ENCODE data around the gene TPCN2. TPM values are rescaled to one million over a fixed set of nuclear protein-coding genes. Genes with fewer than 3 reads are reported as not detected.

TPCN2 gene
- total RNA-seq, 2 donors from 2014 or later, result 17.6 to 31.0 TPM

DNA sequence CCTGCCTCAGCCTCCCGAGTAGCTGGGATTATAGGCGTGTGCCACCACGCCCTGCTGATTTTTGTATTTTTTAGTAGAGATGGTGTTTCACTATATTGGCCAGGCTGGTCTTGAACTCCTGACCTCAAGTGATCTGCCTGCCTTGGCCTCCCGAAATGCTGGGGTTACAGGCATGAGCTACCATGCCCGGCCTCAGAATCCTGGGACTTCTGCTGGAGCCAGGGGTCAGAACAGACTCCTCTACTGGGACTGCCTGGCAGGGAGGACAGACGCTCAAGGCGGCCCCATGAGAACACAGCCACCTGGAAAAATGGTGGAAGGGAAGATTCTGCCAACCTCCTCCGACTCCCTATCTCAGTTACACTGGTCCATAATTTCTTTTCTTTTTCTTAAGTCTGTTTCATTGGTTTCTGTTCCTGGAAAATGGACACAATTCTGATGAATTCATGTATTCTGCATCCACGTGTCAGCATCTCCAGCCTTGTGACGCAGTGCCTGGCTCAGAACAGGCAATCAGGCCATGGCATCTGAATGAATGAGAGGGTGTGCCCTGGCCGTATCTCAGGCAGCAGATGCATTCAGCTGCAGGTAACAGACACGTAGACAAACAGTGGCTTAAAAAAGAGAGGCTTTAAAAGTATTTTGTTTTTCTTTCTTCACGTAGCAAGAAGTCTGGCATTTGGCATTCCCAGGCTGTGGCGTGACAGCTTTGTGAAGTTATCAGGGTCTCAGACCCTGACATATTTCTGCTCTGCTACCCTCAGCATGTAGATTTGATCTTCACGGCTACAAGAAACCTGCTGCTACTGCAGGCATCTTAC, 111.8 kb downstream of the TPCN2 start:
- H3K9me3 ChIP-seq, result no peaks in the 10 kb centered on the region
- no peaks in the 10 kb centered on the region for H3K36me3 ChIP-seq
- no peaks in the 10 kb centered on the region for H3K4me1 ChIP-seq (replicated peaks)
- intact Hi-C loops (cut with DNase I), result no loop called here
- WGBS, result 82% methylated on average over 15 of the region's 15 CpGs
- TF ChIP-seq POLR2AphosphoS5 (IDR thresholded peaks at IDR 0.05), result no peak
- TF ChIP-seq, protein P1, sequence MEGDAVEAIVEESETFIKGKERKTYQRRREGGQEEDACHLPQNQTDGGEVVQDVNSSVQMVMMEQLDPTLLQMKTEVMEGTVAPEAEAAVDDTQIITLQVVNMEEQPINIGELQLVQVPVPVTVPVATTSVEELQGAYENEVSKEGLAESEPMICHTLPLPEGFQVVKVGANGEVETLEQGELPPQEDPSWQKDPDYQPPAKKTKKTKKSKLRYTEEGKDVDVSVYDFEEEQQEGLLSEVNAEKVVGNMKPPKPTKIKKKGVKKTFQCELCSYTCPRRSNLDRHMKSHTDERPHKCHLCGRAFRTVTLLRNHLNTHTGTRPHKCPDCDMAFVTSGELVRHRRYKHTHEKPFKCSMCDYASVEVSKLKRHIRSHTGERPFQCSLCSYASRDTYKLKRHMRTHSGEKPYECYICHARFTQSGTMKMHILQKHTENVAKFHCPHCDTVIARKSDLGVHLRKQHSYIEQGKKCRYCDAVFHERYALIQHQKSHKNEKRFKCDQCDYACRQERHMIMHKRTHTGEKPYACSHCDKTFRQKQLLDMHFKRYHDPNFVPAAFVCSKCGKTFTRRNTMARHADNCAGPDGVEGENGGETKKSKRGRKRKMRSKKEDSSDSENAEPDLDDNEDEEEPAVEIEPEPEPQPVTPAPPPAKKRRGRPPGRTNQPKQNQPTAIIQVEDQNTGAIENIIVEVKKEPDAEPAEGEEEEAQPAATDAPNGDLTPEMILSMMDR (IDR thresholded peaks at IDR 0.05), result no peak
- no peak for TF ChIP-seq POLR2A (IDR thresholded peaks at IDR 0.05)
- H3K27me3 ChIP-seq (replicated peaks; ENCODE audit: insufficient read depth), result no peaks in the 10 kb centered on the region
- H3K27ac ChIP-seq, result no peak overlapping the region
- no peak for DNase-seq (ENCODE audit: low spot score)
- H3K4me3 ChIP-seq, result no peak overlapping the region

DNA sequence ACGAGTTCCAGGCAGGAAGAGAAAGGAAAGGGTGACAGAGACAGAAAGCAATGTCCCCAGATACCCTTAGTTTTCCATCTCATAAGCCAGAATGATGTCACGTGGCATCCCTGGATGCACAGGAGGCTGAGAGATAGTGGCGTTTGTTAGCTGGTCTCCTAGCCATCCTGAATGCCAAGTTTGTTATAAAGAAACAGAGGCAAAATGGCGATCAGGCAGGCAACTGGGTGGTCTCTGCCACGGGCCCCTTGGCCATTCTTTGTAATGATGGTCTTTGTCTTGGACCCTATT, 112.3 kb downstream of the TPCN2 start:
- H3K27ac ChIP-seq, result no peak overlapping the region
- H3K36me3 ChIP-seq, result no peaks in the 10 kb centered on the region
- intact Hi-C loops (cut with DNase I), result no loop called here
- no peaks in the 10 kb centered on the region for H3K9me3 ChIP-seq
- DNase-seq (ENCODE audit: low spot score), result no peak
- TF ChIP-seq, protein P1 (IDR thresholded peaks at IDR 0.05), result no peak
- TF ChIP-seq POLR2A (IDR thresholded peaks at IDR 0.05) (no peak), POLR2AphosphoS5 (IDR thresholded peaks at IDR 0.05) (no peak)
- H3K27me3 ChIP-seq (replicated peaks; ENCODE audit: insufficient read depth), result no peaks in the 10 kb centered on the region
- no peaks in the 10 kb centered on the region for H3K4me1 ChIP-seq (replicated peaks)
- WGBS, result 84% methylated on average over 5 of the region's 5 CpGs
- H3K4me3 ChIP-seq, result no peak overlapping the region

DNA sequence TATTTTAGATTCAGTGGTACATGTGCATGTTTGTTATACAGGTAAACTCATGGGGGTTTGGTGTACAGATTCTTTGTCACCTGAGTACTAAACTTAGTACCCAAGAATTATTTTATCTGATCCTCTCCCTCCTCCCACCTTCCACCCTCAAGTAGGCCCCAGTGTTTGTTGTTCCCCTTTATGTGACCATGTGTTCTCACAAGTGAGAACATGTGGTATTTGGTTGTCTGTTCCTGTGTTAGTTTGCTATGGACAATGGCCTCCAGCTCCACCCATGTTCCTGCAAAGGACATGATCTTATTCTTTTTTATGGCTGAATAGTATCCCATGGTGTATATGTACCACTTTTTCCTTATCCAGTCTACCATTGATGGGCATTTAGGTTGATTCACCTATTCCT, 113.8 kb downstream of the TPCN2 start:
- intact Hi-C loops (cut with DNase I), result no loop called here
- DNase-seq (ENCODE audit: low spot score), result no peak

DNA sequence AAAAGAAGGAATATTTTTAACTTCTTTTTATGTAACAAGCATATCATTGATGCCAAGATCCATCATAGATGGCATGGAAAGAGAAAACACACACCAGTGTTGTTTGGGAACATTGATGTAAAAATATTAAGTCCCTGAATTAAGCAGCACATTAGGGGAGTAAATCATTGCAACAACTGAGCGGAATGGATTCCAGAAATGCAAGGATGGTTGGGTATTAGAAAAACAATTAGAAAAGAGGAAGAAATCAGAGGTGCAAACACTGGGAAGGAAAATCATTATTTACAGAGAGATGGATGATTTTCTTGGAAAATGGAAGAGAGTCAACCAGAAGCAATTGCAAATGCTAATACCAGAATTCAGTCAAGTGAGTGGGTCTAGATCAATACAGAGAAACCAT, 115.1 kb downstream of the TPCN2 start:
- no peaks in the 10 kb centered on the region for H3K4me1 ChIP-seq (replicated peaks)
- no peak for DNase-seq (ENCODE audit: low spot score)
- no peak for TF ChIP-seq POLR2A (IDR thresholded peaks at IDR 0.05)
- H3K27me3 ChIP-seq (replicated peaks; ENCODE audit: insufficient read depth), result no peaks in the 10 kb centered on the region
- H3K9me3 ChIP-seq, result no peaks in the 10 kb centered on the region
- intact Hi-C loops (cut with DNase I), result no loop called here
- 94% methylated on average over 1 of the region's 1 CpG for WGBS
- no peaks in the 10 kb centered on the region for H3K36me3 ChIP-seq
- no peak overlapping the region for H3K27ac ChIP-seq
- H3K4me3 ChIP-seq, result no peak overlapping the region

More for the DNA sequence above, 113.8 kb downstream of the TPCN2 start:
- H3K27ac ChIP-seq, result no peak overlapping the region
- TF ChIP-seq POLR2A (IDR thresholded peaks at IDR 0.05) (no peak), POLR2AphosphoS5 (IDR thresholded peaks at IDR 0.05) (no peak)
- TF ChIP-seq, protein P1 (IDR thresholded peaks at IDR 0.05), result no peak
- H3K4me1 ChIP-seq (replicated peaks), result no peaks in the 10 kb centered on the region
- H3K36me3 ChIP-seq, result no peaks in the 10 kb centered on the region
- H3K27me3 ChIP-seq (replicated peaks; ENCODE audit: insufficient read depth), result no peaks in the 10 kb centered on the region
- no peak overlapping the region for H3K4me3 ChIP-seq
- no peaks in the 10 kb centered on the region for H3K9me3 ChIP-seq

DNA sequence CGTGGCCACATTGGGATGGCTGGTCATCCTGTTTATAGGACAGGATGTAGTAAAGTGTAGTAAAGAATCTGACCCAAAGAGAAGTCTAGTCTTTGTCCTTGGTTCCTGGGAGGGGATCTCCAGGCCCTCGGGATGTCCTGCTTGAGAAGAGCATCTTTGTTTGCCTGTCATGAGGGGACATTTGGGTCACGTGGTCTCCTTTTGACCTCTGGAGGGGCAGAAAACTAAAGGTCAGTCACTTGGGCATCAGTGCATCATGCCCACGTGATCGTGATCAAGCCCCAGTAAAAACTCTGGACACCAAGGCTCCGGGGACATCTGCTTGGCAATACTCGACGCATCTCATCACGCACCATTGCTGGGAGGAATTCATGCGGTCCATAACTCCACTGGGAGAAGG, 116.1 kb downstream of the TPCN2 start:
- TF ChIP-seq POLR2AphosphoS5 (IDR thresholded peaks at IDR 0.05) (no peak), POLR2A (IDR thresholded peaks at IDR 0.05) (no peak)
- TF ChIP-seq, protein P1 (IDR thresholded peaks at IDR 0.05), result no peak
- no peaks in the 10 kb centered on the region for H3K9me3 ChIP-seq
- H3K27ac ChIP-seq, result no peak overlapping the region
- H3K27me3 ChIP-seq (replicated peaks; ENCODE audit: insufficient read depth), result no peaks in the 10 kb centered on the region
- intact Hi-C loops (cut with DNase I), result no loop called here
- WGBS, result 81% methylated on average over 10 of the region's 10 CpGs
- no peaks in the 10 kb centered on the region for H3K4me1 ChIP-seq (replicated peaks)
- H3K36me3 ChIP-seq, result no peaks in the 10 kb centered on the region
- H3K4me3 ChIP-seq, result no peak overlapping the region
- DNase-seq (ENCODE audit: low spot score), result no peak
